ENCODE data around the gene H2BW1.
"Not testable (repeated sequence)": the region's sequence is repeated elsewhere in the genome, so short reads cannot be mapped to it uniquely, and the experiment has no call there.

The H2BW1 gene

GRCh38 chrX:104013606-104014005 is at the start of gene H2BW1:
H2BW1 (minus strand) TSS chrX:104013708; CDS start chrX:104013576, 132 bp downstream.
- Histone ChIP-seq H3K36me3 (ENCODE audit: insufficient read depth, low read depth, low read length) (no peaks in the 10 kb centered on the region), H3K27ac (ENCODE audit: low read length) (no peak within 1 kb of the TSS), H3K4me1 (ENCODE audit: insufficient read depth, low read length) (no peaks in the 10 kb centered on the region), H3K9ac (ENCODE audit: low read depth, low read length) (no peak within 1 kb of the TSS), H3K4me3 (ENCODE audit: low read length) (no peak within 1 kb of the TSS), H3K9me3 (ENCODE audit: insufficient read depth, low read depth, low read length) (no peaks in the 10 kb centered on the region), H3K27me3 (ENCODE audit: insufficient read depth, low read length) (no peaks in the 10 kb centered on the region)

- H3K4me1 ChIP-seq (ENCODE audit: insufficient read depth, low read length); H3K9ac ChIP-seq (ENCODE audit: low read depth, low read length); H3K27me3 ChIP-seq (ENCODE audit: insufficient read depth, low read length); H3K27ac ChIP-seq (ENCODE audit: low read length); H3K9me3 ChIP-seq (ENCODE audit: insufficient read depth, low read depth, low read length); H3K4me3 ChIP-seq (ENCODE audit: low read length); H3K36me3 ChIP-seq (ENCODE audit: insufficient read depth, low read depth, low read length): not testable (repeated sequence)
Measured at GRCh38 chrX:104062636-104063035, 49.1 kb upstream of the H2BW1 start.

- not testable (repeated sequence) for H3K4me1 ChIP-seq (ENCODE audit: insufficient read depth, low read length); H3K27me3 ChIP-seq (ENCODE audit: insufficient read depth, low read length); H3K36me3 ChIP-seq (ENCODE audit: insufficient read depth, low read depth, low read length); H3K9ac ChIP-seq (ENCODE audit: low read depth, low read length); H3K9me3 ChIP-seq (ENCODE audit: insufficient read depth, low read depth, low read length); H3K27ac ChIP-seq (ENCODE audit: low read length); H3K4me3 ChIP-seq (ENCODE audit: low read length)
Measured at GRCh38 chrX:104054956-104055355, 41.4 kb upstream of the H2BW1 start.

- H3K9me3 ChIP-seq (ENCODE audit: insufficient read depth, low read depth, low read length): no peaks in the 10 kb centered on the region
- H3K4me3 ChIP-seq (ENCODE audit: low read length): no peak overlapping the region
- H3K27me3 ChIP-seq (ENCODE audit: insufficient read depth, low read length): no peaks in the 10 kb centered on the region
- H3K9ac ChIP-seq (ENCODE audit: low read depth, low read length): no peak overlapping the region
- H3K4me1 ChIP-seq (ENCODE audit: insufficient read depth, low read length): no peaks in the 10 kb centered on the region
- no peak overlapping the region for H3K27ac ChIP-seq (ENCODE audit: low read length)
- H3K36me3 ChIP-seq (ENCODE audit: insufficient read depth, low read depth, low read length): no peaks in the 10 kb centered on the region
Measured at GRCh38 chrX:104047171-104047570, 33.7 kb upstream of the H2BW1 start.

GRCh38 chrX:104045642-104046041 is 32.1 kb upstream of the H2BW1 start:
- no peak overlapping the region for H3K4me3 ChIP-seq (ENCODE audit: low read length)
- no peak overlapping the region for H3K27ac ChIP-seq (ENCODE audit: low read length)
- H3K4me1 ChIP-seq (ENCODE audit: insufficient read depth, low read length): no peaks in the 10 kb centered on the region
- H3K36me3 ChIP-seq (ENCODE audit: insufficient read depth, low read depth, low read length): no peaks in the 10 kb centered on the region
- no peaks in the 10 kb centered on the region for H3K27me3 ChIP-seq (ENCODE audit: insufficient read depth, low read length)
- no peaks in the 10 kb centered on the region for H3K9me3 ChIP-seq (ENCODE audit: insufficient read depth, low read depth, low read length)
- no peak overlapping the region for H3K9ac ChIP-seq (ENCODE audit: low read depth, low read length)

GRCh38 chrX:104041003-104041402 is 27.5 kb upstream of the H2BW1 start:
- Histone ChIP-seq H3K4me1 (ENCODE audit: insufficient read depth, low read length) (no peaks in the 10 kb centered on the region), H3K27ac (ENCODE audit: low read length) (no peak overlapping the region), H3K27me3 (ENCODE audit: insufficient read depth, low read length) (no peaks in the 10 kb centered on the region), H3K9me3 (ENCODE audit: insufficient read depth, low read depth, low read length) (no peaks in the 10 kb centered on the region), H3K9ac (ENCODE audit: low read depth, low read length) (no peak overlapping the region), H3K36me3 (ENCODE audit: insufficient read depth, low read depth, low read length) (no peaks in the 10 kb centered on the region), H3K4me3 (ENCODE audit: low read length) (no peak overlapping the region)

GRCh38 chrX:104039689-104040505 is 26.4 kb upstream of the H2BW1 start, which contains the start of gene H2BW2:
H2BW2 (plus strand) TSS chrX:104039956; CDS start chrX:104039995, 39 bp downstream.
- no peaks in the 10 kb centered on the region for H3K36me3 ChIP-seq (ENCODE audit: insufficient read depth, low read depth, low read length)
- no peak within 1 kb of the TSS for H3K27ac ChIP-seq (ENCODE audit: low read length)
- no peak within 1 kb of the TSS for H3K9ac ChIP-seq (ENCODE audit: low read depth, low read length)
- no peaks in the 10 kb centered on the region for H3K9me3 ChIP-seq (ENCODE audit: insufficient read depth, low read depth, low read length)
- no peaks in the 10 kb centered on the region for H3K4me1 ChIP-seq (ENCODE audit: insufficient read depth, low read length)
- H3K27me3 ChIP-seq (ENCODE audit: insufficient read depth, low read length): no peaks in the 10 kb centered on the region
- no peak within 1 kb of the TSS for H3K4me3 ChIP-seq (ENCODE audit: low read length)

- H3K27me3 ChIP-seq (ENCODE audit: insufficient read depth, low read length): no peaks in the 10 kb centered on the region
- no peak overlapping the region for H3K27ac ChIP-seq (ENCODE audit: low read length)
- no peaks in the 10 kb centered on the region; the same call in 1 of the 2 replicates for H3K9me3 ChIP-seq (ENCODE audit: insufficient read depth, low read depth, low read length)
- H3K9ac ChIP-seq (ENCODE audit: low read depth, low read length): no peak overlapping the region
- H3K4me1 ChIP-seq (ENCODE audit: insufficient read depth, low read length): no peaks in the 10 kb centered on the region
- no peaks in the 10 kb centered on the region for H3K36me3 ChIP-seq (ENCODE audit: insufficient read depth, low read depth, low read length)
- H3K4me3 ChIP-seq (ENCODE audit: low read length): no peak overlapping the region
Measured at GRCh38 chrX:104018126-104018525, 4.6 kb upstream of the H2BW1 start.

- H3K27ac ChIP-seq (ENCODE audit: low read length); H3K4me3 ChIP-seq (ENCODE audit: low read length); H3K9me3 ChIP-seq (ENCODE audit: insufficient read depth, low read depth, low read length); H3K9ac ChIP-seq (ENCODE audit: low read depth, low read length); H3K36me3 ChIP-seq (ENCODE audit: insufficient read depth, low read depth, low read length); H3K4me1 ChIP-seq (ENCODE audit: insufficient read depth, low read length); H3K27me3 ChIP-seq (ENCODE audit: insufficient read depth, low read length): not testable (repeated sequence)
Measured at GRCh38 chrX:104015576-104015975, 2.1 kb upstream of the H2BW1 start.

GRCh38 chrX:104013158-104013557 is 350 bp downstream of the H2BW1 start:
- no peak overlapping the region for H3K4me3 ChIP-seq (ENCODE audit: low read length)
- no peak overlapping the region for H3K27ac ChIP-seq (ENCODE audit: low read length)
- H3K9me3 ChIP-seq (ENCODE audit: insufficient read depth, low read depth, low read length): no peaks in the 10 kb centered on the region
- H3K36me3 ChIP-seq (ENCODE audit: insufficient read depth, low read depth, low read length): no peaks in the 10 kb centered on the region
- no peaks in the 10 kb centered on the region for H3K4me1 ChIP-seq (ENCODE audit: insufficient read depth, low read length)
- no peak overlapping the region for H3K9ac ChIP-seq (ENCODE audit: low read depth, low read length)
- no peaks in the 10 kb centered on the region for H3K27me3 ChIP-seq (ENCODE audit: insufficient read depth, low read length)

- H3K9me3 ChIP-seq (ENCODE audit: insufficient read depth, low read depth, low read length): no peaks in the 10 kb centered on the region
- H3K9ac ChIP-seq (ENCODE audit: low read depth, low read length): no peak overlapping the region
- H3K4me1 ChIP-seq (ENCODE audit: insufficient read depth, low read length): no peaks in the 10 kb centered on the region
- H3K4me3 ChIP-seq (ENCODE audit: low read length): no peak overlapping the region
- H3K27me3 ChIP-seq (ENCODE audit: insufficient read depth, low read length): no peaks in the 10 kb centered on the region
- H3K27ac ChIP-seq (ENCODE audit: low read length): no peak overlapping the region
- no peaks in the 10 kb centered on the region for H3K36me3 ChIP-seq (ENCODE audit: insufficient read depth, low read depth, low read length)
Measured at GRCh38 chrX:104008831-104009230, 4.7 kb downstream of the H2BW1 start.

- H3K9ac ChIP-seq (ENCODE audit: low read depth, low read length): no peak overlapping the region
- H3K27ac ChIP-seq (ENCODE audit: low read length): no peak overlapping the region
- no peaks in the 10 kb centered on the region for H3K9me3 ChIP-seq (ENCODE audit: insufficient read depth, low read depth, low read length)
- no peaks in the 10 kb centered on the region for H3K36me3 ChIP-seq (ENCODE audit: insufficient read depth, low read depth, low read length)
- H3K27me3 ChIP-seq (ENCODE audit: insufficient read depth, low read length): no peaks in the 10 kb centered on the region
- no peaks in the 10 kb centered on the region for H3K4me1 ChIP-seq (ENCODE audit: insufficient read depth, low read length)
- H3K4me3 ChIP-seq (ENCODE audit: low read length): no peak overlapping the region
Measured at GRCh38 chrX:103999234-103999633, 14.3 kb downstream of the H2BW1 start.

All from iPS-20b (cell line).